Nephron (organoid): ENCODE results near the gene FZD7.

ENCODE experiments used
- H3K27ac Mint-ChIP-seq, 3 experiments: 2 replicates each; pipeline ENCODE4 v1.8.0; 2020; ENCODE audit warnings: mixed read lengths in 3 of 3, mild to moderate bottlenecking in 2 of 3, moderate library complexity in 1 of 3
- H3K27me3 Mint-ChIP-seq: 2 replicates; pipeline ENCODE4 v1.8.0; 2021; ENCODE audit warnings: low read depth, mild to moderate bottlenecking, moderate library complexity, mixed read lengths
- H3K36me3 Mint-ChIP-seq: 2 replicates; pipeline ENCODE4 v1.8.0; 2020; ENCODE audit warnings: low read depth, mixed read lengths
- H3K4me1 Mint-ChIP-seq: 2 replicates; pipeline ENCODE4 v1.8.0; 2020; ENCODE audit warnings: mixed read lengths
- H3K4me3 Mint-ChIP-seq, 3 experiments: 2 replicates each; pipeline ENCODE4 v1.8.0; 2020; ENCODE audit warnings: mild to moderate bottlenecking in 3 of 3, mixed read lengths in 3 of 3, moderate library complexity in 2 of 3
- H3K9me3 Mint-ChIP-seq: 2 replicates; pipeline ENCODE4 v1.8.0; 2020; ENCODE audit warnings: mixed read lengths
- TF ChIP-seq, protein P1 (sequence below), 3 experiments: fragments of 200-600 bp; sonication (generic); IDR thresholded peaks; one replicate each; pipeline ENCODE4 v1.5.0; 2021; ENCODE audit warnings: antibody characterized with exemption in 3 of 3; ENCODE audit not compliant: unreplicated experiment in 3 of 3

Gene FZD7

DNA sequence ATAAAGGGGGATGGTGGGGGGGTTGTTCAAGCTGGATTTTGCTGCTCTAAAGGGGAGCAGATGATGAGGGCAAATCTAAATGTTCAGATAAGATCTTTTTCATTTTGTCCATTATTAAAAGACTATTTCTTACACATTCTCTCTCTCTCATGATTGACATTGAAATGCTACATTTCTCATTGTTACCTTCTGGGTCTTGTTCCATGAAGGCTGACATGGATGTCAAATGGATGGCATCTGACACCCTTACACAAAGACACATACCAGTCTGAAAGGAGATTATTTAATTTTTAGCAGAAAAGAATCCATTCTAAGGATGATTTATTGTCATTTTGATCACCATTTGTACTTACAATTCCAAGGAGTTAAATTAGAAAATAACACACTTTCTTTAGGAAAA, 11.1 kb downstream of the FZD7 start:
- H3K9me3 Mint-ChIP-seq: no peaks in the 10 kb centered on the region
- peak overlapping the region in 1 of 3 experiments; percentile 11 for H3K27ac Mint-ChIP-seq
- H3K4me1 Mint-ChIP-seq: peaks cover 55% of the 10 kb centered on the region
- H3K27me3 Mint-ChIP-seq: no peaks in the 10 kb centered on the region
- TF ChIP-seq, protein P1, sequence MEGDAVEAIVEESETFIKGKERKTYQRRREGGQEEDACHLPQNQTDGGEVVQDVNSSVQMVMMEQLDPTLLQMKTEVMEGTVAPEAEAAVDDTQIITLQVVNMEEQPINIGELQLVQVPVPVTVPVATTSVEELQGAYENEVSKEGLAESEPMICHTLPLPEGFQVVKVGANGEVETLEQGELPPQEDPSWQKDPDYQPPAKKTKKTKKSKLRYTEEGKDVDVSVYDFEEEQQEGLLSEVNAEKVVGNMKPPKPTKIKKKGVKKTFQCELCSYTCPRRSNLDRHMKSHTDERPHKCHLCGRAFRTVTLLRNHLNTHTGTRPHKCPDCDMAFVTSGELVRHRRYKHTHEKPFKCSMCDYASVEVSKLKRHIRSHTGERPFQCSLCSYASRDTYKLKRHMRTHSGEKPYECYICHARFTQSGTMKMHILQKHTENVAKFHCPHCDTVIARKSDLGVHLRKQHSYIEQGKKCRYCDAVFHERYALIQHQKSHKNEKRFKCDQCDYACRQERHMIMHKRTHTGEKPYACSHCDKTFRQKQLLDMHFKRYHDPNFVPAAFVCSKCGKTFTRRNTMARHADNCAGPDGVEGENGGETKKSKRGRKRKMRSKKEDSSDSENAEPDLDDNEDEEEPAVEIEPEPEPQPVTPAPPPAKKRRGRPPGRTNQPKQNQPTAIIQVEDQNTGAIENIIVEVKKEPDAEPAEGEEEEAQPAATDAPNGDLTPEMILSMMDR (IDR thresholded peaks at IDR 0.05; ENCODE audit: unreplicated experiment in 3 of 3): no peak
- H3K4me3 Mint-ChIP-seq: no peak overlapping the region
- H3K36me3 Mint-ChIP-seq: peaks cover 10% of the 10 kb centered on the region

DNA sequence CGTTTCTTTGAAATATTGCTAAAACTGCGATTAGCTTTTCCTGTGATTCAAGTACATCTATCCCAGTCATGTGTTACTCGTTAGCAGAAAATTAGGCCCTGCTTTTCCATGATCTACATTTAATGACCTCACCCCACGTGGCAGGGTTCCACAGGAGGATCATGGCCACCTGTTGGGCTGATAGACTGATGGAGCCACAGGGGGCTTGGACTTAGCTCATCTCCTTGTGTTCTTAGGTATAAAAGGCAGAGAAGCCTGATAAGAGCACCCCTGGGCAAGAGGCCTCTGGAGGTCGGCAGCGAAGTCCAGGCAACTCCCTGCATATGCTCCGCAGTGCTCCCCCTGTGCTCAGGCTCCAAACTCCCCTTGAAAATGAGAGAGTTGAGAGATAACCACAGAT, 12.9 kb downstream of the FZD7 start:
- TF ChIP-seq, protein P1 (IDR thresholded peaks at IDR 0.05; ENCODE audit: unreplicated experiment in 3 of 3): no peak
- no peaks in the 10 kb centered on the region for H3K27me3 Mint-ChIP-seq
- peaks cover 53% of the 10 kb centered on the region for H3K4me1 Mint-ChIP-seq
- H3K4me3 Mint-ChIP-seq: no peak overlapping the region
- H3K9me3 Mint-ChIP-seq: no peaks in the 10 kb centered on the region
- peak overlapping the region in 1 of 3 experiments; percentile 24 for H3K27ac Mint-ChIP-seq
- no peaks in the 10 kb centered on the region for H3K36me3 Mint-ChIP-seq

DNA sequence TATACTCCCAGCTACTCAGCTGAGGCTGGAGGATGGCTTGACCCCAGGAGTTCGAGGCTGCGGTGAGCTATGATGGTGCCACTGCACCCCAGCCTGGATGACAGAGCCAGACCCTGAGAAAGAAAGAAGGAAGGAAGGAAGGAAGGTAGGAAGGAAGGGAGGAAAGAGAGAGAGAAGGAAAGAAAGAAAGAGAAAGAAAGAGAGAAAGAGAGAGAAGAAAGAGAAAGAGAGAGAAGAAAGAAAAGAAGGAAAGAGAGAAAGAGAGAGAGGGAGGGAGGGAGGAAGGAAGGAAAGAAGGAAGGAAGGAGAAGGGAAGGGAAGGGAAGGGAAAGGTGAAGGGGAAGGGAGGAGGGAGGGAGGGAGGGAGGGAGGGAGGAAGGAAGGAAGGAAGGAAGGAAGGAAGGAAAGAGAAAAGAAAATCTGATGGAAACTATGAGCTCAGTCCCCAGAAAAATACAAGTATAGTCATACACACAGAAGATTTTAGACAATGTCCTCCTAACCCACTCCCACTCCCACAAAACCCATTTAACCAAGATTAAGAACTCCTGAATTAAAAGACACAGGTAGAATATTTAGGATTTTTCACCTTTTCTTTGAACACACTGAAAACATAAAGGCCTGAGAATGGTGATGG, 15.6 kb downstream of the FZD7 start:
- Mint-ChIP-seq H3K27me3 (peaks cover 3% of the 10 kb centered on the region), H3K4me1 (peaks cover 45% of the 10 kb centered on the region), H3K27ac (no peak overlapping the region), H3K36me3 (no peaks in the 10 kb centered on the region), H3K4me3 (no peak overlapping the region), H3K9me3 (no peaks in the 10 kb centered on the region)
- TF ChIP-seq, protein P1 (IDR thresholded peaks at IDR 0.05; ENCODE audit: unreplicated experiment in 3 of 3): no peak

DNA sequence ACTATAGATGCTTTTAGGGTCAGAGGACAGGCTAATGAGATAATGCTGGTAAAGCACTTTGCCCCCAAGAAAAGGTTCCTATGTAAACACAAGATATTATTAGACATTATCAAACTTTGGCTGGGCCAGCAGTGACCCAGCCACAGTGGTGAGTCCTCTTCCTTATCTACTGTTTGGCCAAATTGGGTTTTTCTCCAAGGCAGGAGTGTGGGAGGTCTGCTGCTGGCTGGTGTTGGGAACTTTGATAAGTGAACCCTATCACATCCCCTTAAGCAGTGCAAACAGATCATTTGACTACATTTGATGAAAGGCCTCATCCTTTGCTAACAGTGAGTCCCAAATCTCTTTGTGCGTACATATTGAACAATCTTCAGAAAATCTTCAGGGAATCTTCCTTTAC, 16.2 kb downstream of the FZD7 start:
- H3K4me3 Mint-ChIP-seq: no peak overlapping the region
- H3K9me3 Mint-ChIP-seq: no peaks in the 10 kb centered on the region
- H3K4me1 Mint-ChIP-seq: peaks cover 39% of the 10 kb centered on the region
- TF ChIP-seq, protein P1 (IDR thresholded peaks at IDR 0.05; ENCODE audit: unreplicated experiment in 3 of 3): no peak
- H3K27me3 Mint-ChIP-seq: peaks cover 3% of the 10 kb centered on the region
- no peaks in the 10 kb centered on the region for H3K36me3 Mint-ChIP-seq
- H3K27ac Mint-ChIP-seq: peak overlapping the region in 1 of 3 experiments; percentile 7

DNA sequence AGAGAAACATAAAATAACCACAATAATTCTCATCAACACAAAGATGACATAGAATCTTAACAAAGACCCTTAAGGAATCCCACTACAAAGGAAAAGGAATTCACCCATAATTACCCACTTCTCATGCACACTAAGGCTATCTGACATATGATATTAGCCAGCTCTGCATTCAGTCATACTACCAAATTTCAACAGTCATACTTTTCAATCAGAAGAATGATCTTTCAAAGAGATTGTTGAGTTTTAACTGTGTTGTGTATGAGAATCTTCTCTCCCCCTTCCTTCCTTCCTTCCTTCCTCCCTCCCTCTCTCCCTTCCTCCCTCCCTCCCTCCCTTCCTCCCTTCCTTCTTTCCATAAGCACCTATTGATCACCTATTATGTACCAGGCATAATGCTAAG, 17.0 kb downstream of the FZD7 start:
- H3K4me1 Mint-ChIP-seq: peaks cover 34% of the 10 kb centered on the region
- no peak overlapping the region for H3K4me3 Mint-ChIP-seq
- TF ChIP-seq, protein P1 (IDR thresholded peaks at IDR 0.05; ENCODE audit: unreplicated experiment in 3 of 3): no peak
- H3K36me3 Mint-ChIP-seq: no peaks in the 10 kb centered on the region
- no peak overlapping the region for H3K27ac Mint-ChIP-seq
- H3K27me3 Mint-ChIP-seq: peaks cover 3% of the 10 kb centered on the region
- H3K9me3 Mint-ChIP-seq: no peaks in the 10 kb centered on the region

DNA sequence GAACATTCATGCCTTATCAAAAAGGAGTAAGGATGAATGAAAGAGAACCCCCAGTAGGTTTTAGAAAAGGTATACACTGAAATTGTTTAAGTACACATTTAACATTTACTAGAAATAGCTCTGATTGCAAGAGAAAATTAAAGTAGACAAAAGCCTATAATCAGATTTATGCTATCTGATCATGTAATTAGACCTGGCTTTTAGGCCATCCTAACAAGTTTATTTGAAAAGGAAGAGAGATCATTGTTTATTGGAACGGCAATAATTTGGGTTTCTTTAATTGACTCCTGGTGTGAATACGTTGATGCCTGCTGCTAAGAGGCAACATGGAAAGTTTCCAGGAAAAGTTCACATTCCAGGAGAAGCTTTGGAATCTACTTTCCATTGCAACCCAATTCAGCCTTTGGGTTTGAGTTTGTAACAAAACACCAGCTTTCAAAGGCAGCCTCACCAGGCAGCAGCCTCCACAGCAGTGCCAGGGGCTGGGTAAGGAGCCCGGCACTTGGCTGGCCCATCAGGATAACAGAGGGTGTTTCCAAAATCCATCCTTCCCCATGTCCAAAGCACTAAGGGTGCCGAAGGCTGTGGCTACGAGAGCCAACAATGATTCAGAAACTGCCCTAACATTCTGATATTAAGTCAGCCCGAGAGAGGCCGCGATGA, 18.0 kb downstream of the FZD7 start:
- H3K4me3 Mint-ChIP-seq: no peak overlapping the region
- H3K27ac Mint-ChIP-seq: peak overlapping the region in 2 of 3 experiments; percentile 5 to 21

More for the DNA sequence above, 18.0 kb downstream of the FZD7 start:
- no peaks in the 10 kb centered on the region for H3K9me3 Mint-ChIP-seq
- H3K27me3 Mint-ChIP-seq: peaks cover 3% of the 10 kb centered on the region
- TF ChIP-seq, protein P1 (IDR thresholded peaks at IDR 0.05; ENCODE audit: unreplicated experiment in 3 of 3): no peak
- H3K36me3 Mint-ChIP-seq: no peaks in the 10 kb centered on the region
- peaks cover 28% of the 10 kb centered on the region for H3K4me1 Mint-ChIP-seq
